Endothelial cell (in vitro differentiated cells): ENCODE results near the gene ABCF2. TPM values are rescaled to one million over a fixed set of nuclear protein-coding genes. Genes with fewer than 3 reads are reported as not detected.

ENCODE experiments used
- DNase-seq: peaks from one replicate; pipeline ENCODE4 v3.0.0; 2021; ENCODE audit warnings: low spot score
- H3K27ac Mint-ChIP-seq: one replicate; pipeline ENCODE4 v1.8.0; 2021; ENCODE audit warnings: mixed read lengths, inconsistent platforms; ENCODE audit not compliant: unreplicated experiment
- H3K27me3 Mint-ChIP-seq: one replicate; pipeline ENCODE4 v1.8.0; 2021; ENCODE audit warnings: mild to moderate bottlenecking, moderate library complexity, mixed read lengths, inconsistent platforms; ENCODE audit not compliant: unreplicated experiment
- H3K36me3 Mint-ChIP-seq: one replicate; pipeline ENCODE4 v1.8.0; 2021; ENCODE audit warnings: mild to moderate bottlenecking, low read depth, mixed read lengths, inconsistent platforms; ENCODE audit not compliant: unreplicated experiment
- H3K4me1 Mint-ChIP-seq: one replicate; pipeline ENCODE4 v1.8.0; 2021; ENCODE audit warnings: mild to moderate bottlenecking, mixed read lengths, inconsistent platforms; ENCODE audit not compliant: unreplicated experiment
- H3K4me3 Mint-ChIP-seq: one replicate; pipeline ENCODE4 v1.8.0; 2021; ENCODE audit warnings: mild to moderate bottlenecking, mixed read lengths, inconsistent platforms; ENCODE audit not compliant: unreplicated experiment
- H3K9me3 Mint-ChIP-seq: one replicate; pipeline ENCODE4 v1.8.0; 2021; ENCODE audit warnings: mixed read lengths, inconsistent platforms; ENCODE audit not compliant: unreplicated experiment
- CTCF ChIP-seq: fragments of 200-600 bp; sonication (generic); IDR thresholded peaks from one replicate; pipeline ENCODE4 v1.5.0; 2021; ENCODE audit warnings: antibody characterized with exemption; ENCODE audit not compliant: unreplicated experiment
- total RNA-seq: library from RNA; stranded (reverse); fragmentation: NEBNext Ultra II Directional; extraction: Animal tissue kit (Norgen Biotek cat#: 25700); gene quantifications from one replicate; pipeline ENCODE4 v1.2.1, GENCODE V29; 2021; ENCODE audit not compliant: unreplicated experiment

ABCF2 gene
- total RNA-seq, 1 donor from 2014 or later = 39.6 TPM

DNA sequence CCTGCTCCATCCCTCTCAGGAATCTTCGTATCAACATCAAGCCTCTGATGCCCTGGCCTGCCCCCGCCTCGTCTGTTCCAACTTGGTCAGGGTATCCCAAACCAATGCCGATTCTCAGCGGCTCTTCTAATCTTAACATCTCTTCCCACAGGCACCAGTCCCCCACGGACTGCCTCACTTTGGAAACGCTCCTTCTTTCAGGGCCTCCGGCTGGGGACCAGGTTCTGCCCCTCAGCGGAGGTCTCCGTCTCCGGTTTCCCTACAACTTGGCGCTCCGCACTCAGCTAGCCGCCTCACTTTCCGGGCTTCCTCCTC lies 488 bp downstream of the ABCF2 start:
- DNase-seq = no peak
- Mint-ChIP-seq H3K4me1 (peaks cover 19% of the 10 kb centered on the region), H3K4me3 (peak overlapping the region; percentile 97), H3K36me3 (peaks cover 27% of the 10 kb centered on the region), H3K27me3 (peaks cover 6% of the 10 kb centered on the region), H3K27ac (no peak overlapping the region), H3K9me3 (no peaks in the 10 kb centered on the region)
- TF ChIP-seq CTCF = no peak

DNA sequence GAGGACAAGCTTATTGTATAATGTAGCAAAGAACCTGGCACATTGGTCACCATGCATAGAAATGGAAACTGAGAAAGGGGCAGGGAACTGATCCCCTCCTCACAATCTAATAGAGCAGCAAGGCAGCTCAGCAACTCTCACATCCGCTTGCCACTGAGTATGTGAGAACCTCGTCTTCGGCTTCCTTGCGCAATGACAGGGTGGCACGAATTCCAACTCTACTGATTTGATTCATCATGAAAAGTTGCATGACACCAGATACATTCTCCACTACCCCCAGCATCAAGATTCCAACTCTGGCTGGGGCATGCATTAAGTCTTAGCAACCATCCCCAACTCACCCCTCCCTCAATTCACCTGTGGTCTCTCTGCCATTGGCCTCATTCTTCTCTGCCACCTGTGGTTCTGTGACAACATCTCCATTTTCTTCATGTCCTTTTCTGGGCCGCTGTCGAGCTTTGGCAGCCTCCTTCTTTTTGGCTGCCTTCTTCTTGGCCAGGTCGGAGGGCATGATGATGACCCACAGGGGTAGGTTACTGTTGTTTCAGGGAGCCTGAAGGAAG lies 976 bp downstream of the ABCF2 start:
- H3K27ac Mint-ChIP-seq = no peak overlapping the region
- peaks cover 28% of the 10 kb centered on the region for H3K36me3 Mint-ChIP-seq
- H3K9me3 Mint-ChIP-seq = no peaks in the 10 kb centered on the region
- DNase-seq = no peak
- peak overlapping the region; percentile 97 for H3K4me3 Mint-ChIP-seq
- peaks cover 6% of the 10 kb centered on the region for H3K27me3 Mint-ChIP-seq
- peaks cover 18% of the 10 kb centered on the region for H3K4me1 Mint-ChIP-seq
- no peak for TF ChIP-seq CTCF

GRCh38 chr7:151223728-151224127 lies 3.3 kb downstream of the ABCF2 start:
- H3K4me1 Mint-ChIP-seq = peaks cover 20% of the 10 kb centered on the region
- peaks cover 39% of the 10 kb centered on the region for H3K36me3 Mint-ChIP-seq
- no peak for DNase-seq
- H3K27me3 Mint-ChIP-seq = peaks cover 8% of the 10 kb centered on the region
- H3K27ac Mint-ChIP-seq = no peak overlapping the region
- H3K9me3 Mint-ChIP-seq = no peaks in the 10 kb centered on the region
- no peak overlapping the region for H3K4me3 Mint-ChIP-seq
- TF ChIP-seq CTCF = no peak

DNA sequence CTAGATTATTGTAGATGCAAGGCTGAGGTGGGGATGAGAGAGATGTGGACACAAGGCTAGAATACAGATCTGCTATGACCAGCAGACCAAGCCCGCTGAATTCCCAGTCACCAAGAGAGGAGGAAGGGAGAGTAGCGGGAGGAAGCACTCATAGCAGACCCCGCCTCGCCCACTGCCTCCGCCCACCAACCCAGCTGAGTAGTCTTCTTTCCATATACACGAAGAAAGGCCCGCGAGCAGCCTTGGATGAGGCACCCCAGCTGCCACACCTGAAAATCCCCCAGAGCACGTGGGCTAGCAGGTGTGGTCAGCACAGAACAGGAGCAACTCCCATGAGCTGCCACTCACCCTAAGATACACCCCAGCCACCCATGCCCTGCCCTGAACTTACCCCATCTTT lies 8.8 kb downstream of the ABCF2 start:
- Mint-ChIP-seq H3K27me3 (peaks cover 1% of the 10 kb centered on the region), H3K9me3 (no peaks in the 10 kb centered on the region), H3K4me3 (no peak overlapping the region), H3K4me1 (peaks cover 7% of the 10 kb centered on the region), H3K27ac (no peak overlapping the region), H3K36me3 (peaks cover 56% of the 10 kb centered on the region)
- no peak for TF ChIP-seq CTCF
- DNase-seq = no peak

DNA sequence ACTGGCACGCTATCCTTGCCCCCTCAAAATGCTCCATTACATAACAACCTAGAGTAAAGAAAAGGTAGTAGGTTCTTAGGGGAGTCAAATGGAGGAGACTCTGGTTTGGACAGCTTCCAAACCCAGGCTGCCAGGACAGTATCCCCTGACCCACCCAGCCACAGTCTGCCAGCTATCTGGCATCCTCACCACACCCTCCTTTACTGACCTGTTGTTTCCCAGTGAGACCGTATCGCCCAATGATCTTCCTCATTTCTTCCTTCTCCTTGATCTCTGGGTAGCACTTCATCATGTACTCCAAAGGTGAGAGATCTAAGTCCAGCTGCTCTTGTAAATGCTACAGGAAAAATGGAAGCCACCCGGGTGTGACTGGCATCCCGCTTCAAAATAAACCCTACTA lies 11.6 kb downstream of the ABCF2 start:
- Mint-ChIP-seq H3K4me3 (no peak overlapping the region), H3K9me3 (no peaks in the 10 kb centered on the region), H3K36me3 (peaks cover 59% of the 10 kb centered on the region), H3K27ac (no peak overlapping the region), H3K27me3 (peaks cover 1% of the 10 kb centered on the region), H3K4me1 (peaks cover 7% of the 10 kb centered on the region)
- TF ChIP-seq CTCF = no peak
- no peak for DNase-seq
